Activated CD4-positive, CD25-positive, alpha-beta regulatory T cell (primary cell): ENCODE results near the gene RPS5.
"Not testable (repeated sequence)": the region's sequence is repeated elsewhere in the genome, so short reads cannot be mapped to it uniquely, and the experiment has no call there.

ENCODE experiments used
- DNase-seq, 4 experiments: peaks; one replicate each; lab custom pipeline; 2025; lab: John Stamatoyannopoulos, UW

RPS5 gene

GRCh38 chr19:58406818-58407657 is 20.0 kb downstream of the RPS5 start:
- no peak for DNase-seq

GRCh38 chr19:58407658-58408151 is 20.6 kb downstream of the RPS5 start:
- no peak for DNase-seq

DNA sequence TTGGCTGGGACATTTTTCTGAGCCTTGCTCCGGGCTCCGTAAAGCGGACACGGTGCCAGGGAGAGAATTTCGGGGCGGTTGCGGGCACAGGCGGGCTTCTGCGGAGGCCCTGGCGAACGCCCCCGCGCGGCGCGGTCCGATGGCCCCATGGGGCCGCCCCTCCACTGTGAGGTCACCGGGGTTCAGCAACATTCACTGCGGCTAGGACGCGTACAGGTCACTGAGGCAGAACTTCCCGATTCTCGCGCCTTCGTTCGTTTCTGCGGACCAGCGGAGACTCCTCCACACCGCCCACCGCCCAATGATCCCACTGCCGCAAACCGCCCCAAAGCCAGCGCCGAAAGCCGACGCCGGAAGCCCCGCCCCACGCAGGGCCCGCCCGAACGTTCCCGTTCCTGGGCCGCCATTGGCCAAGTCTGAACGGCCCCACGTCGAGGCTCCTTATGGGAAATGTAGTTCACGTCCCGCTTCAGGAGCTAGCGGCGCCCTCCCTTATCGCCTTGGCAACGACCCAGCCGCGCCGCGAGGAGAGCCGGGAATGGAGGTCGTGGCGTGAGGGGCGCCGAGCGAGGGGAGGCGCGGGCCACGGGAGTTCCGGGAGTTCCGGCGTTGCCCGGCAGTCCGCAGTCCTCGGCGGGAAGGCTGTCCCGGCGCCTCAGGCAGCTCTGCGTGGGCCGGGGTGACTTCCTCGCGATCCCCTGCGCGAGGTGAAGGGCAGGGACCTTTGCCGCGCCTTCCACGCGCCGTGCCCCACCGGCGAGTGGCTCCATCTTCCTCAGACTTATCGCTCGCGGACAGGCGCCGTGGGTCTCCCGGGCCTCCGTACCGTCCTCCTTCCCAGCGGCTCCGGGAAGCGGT is 21.3 kb downstream of the RPS5 start, which contains the start of gene ZNF584:
Gene ZNF584, plus strand, starts transcription at position 498 of the 858 bp plus-strand sequence. CDS start 499 bp downstream, outside the sequence.
- peak; percentile 87 to 89 (median 88) for DNase-seq

- DNase-seq, result no peak
Observed at GRCh38 chr19:58409010-58409790, 22.1 kb downstream of the RPS5 start.

DNA sequence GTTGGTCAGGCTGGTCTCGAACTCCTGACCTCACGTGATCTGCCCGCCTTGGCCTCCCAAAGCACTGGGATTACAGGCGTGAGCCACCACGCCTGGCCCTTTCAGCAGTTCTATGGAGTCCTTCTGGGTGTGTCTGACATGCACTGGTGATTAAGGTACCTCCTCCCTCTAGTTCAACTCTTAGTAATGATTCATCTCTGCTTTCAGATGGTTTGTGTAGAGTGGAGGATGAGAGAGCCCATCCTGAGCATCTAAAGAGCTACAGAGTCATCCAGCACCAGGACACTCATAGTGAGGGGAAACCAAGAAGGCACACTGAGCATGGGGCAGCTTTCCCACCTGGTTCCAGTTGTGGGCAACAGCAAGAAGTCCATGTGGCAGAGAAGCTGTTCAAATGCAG is 29.5 kb downstream of the RPS5 start:
- DNase-seq, result no peak

GRCh38 chr19:58417071-58417470 is 30.0 kb downstream of the RPS5 start:
- DNase-seq, result no peak

GRCh38 chr19:58428617-58429016 is 41.5 kb downstream of the RPS5 start:
- DNase-seq, result no peak

DNA sequence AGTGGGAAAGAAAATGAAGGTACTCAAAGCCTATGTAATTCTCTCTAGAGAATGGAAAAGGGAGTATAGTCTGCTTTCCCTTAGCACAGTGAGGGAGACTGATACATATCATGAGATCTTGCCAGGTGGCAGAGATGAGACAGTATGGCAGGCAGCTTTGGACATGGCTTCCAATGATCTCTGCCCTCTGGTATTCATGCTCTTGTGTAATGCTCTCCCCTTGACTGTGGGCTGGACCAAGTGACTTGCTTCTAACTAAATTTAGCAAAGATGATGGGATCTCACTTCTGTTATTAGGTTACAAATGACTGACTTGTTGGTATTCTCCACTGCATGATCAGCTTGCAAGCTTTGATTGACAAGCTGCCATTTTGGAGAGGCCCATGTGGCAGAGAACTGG is 42.7 kb downstream of the RPS5 start:
- DNase-seq, result no peak

DNA sequence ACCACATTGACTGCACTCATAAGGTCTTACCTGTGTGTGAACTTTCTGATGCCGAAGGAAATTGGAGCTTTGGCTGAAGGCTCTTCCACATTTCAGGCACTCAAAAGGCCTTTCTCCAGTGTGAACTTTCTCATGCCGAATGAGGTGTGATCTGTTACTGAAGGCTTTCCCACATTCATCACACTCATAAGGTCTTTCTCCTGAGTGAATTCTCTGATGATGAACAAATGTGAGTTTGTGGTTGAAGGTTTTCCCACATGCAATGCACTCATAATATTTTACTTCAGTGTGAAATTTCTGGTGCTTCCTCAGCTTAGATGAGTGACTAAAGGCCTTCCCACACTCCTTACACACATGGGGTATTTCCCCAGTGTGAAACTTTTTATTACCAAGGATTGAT is 47.1 kb downstream of the RPS5 start:
- no peak for DNase-seq

DNA sequence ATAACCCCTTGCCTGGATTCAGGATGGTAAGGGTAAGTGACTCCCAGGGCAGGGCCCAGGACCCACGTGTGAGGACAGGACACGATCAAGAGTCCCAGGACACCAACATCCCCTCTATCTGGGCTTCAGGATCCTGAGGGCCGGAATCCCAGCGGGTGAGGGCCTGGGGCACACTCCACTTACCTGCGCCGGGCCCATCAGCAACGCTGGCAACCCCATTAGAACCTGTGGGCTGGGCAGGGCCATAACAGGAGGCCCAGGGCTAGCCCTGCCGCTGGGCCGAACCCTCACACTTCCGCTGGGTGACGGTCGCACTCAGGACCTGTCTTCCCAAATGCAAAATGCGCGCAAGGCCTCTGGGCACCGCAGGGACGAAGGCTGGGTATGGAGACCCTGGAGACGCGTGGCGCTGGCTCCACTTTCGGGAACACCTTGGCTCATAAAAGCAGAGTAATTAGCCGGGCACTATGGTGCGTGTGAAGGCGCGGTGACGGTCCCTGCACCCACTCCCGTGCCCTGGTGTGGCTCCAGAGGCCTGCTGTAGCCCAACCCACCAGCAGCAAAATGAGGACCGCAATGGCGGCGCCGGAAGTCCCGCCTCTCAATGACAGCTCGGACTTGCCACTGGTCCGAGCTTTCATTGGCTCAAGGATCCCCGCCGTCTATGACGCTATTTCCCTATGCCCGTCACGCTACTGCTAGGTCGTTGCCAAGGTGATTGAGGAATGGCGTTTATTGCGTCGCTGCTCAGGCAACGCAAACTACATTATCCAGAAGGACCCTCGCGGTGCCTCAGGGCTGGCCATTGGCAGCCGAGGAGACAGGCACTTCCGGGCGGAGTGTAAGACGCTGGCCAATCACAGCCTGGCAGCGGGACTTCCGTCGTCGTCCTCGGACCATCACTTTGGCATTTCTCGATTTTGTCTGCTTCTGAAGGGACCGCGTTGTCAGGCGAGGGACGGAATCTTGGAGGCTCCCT is 52.8 kb downstream of the RPS5 start, which contains the start of gene ZNF132:
Gene ZNF132, minus strand, starts transcription at position 578 of the 979 bp plus-strand sequence. Its CDS starts 332 bp downstream, at position 246.
- DNase-seq, result peak; percentile 82 to 93 (median 89)

GRCh38 chr19:58440556-58440955 is 53.5 kb downstream of the RPS5 start:
- no peak for DNase-seq

GRCh38 chr19:58442986-58443385 is 55.9 kb downstream of the RPS5 start:
- not testable (repeated sequence) for DNase-seq
